K562 (cell line): ENCODE data around the gene CLDN20. TPM values are rescaled to one million over a fixed set of nuclear protein-coding genes. Genes with fewer than 3 reads are reported as not detected.

ENCODE experiments used
- ATAC-seq: fragments of 200-7000 bp; cut with Tn5 transposase; 3 replicates; pipeline ENCODE4 v1.9.1; 2020; ENCODE audit warnings: moderate library complexity
- BruUV-seq: library from RNA; stranded (reverse); fragments of 400-500 nt; replicated peaks from 2 replicates; lab custom pipeline; 2021; lab: Mats Ljungman, UMichigan
- CTCF ChIA-PET: fragments of 300-600 bp; formaldehyde crosslinking; extraction: SDS; loops from one replicate; lab custom pipeline; 2021; ENCODE audit warnings: low intra/inter-chr PET ratio; lab: Yijun Ruan, JAX
- POLR2A ChIA-PET: fragments of 300-600, 350-650 bp; sonication (Branson Sonifier 250); formaldehyde crosslinking; extraction: SDS; loops from one replicate; lab custom pipeline; 2021; ENCODE audit warnings: antibody characterized with exemption, inconsistent platforms; lab: Yijun Ruan, JAX
- DNase-seq, 4 experiments: peaks; one replicate each; pipeline versions ENCODE4 v3.0.0 to v3.0.0-alpha.2; 2011 to 2018; ENCODE audit warnings: low spot score in 3 of 4, mixed read lengths in 3 of 4; ENCODE audit errors: extremely low read depth in 1 of 4
- FAIRE-seq: peaks from 2 replicates; lab custom pipeline; 2011; peaks lifted over from hg19 to GRCh38; lab: Jason Lieb, UNC
- H2AFZ ChIP-seq: 2 replicates; pipeline ENCODE4 v1.6.0; 2011; ENCODE audit warnings: low read depth, low read length, control low read depth, inconsistent platforms
- H3K27ac ChIP-seq: fragments of 200-600 bp; 3 replicates; pipeline ENCODE4 v1.8.0; 2011; ENCODE audit warnings: low read depth, mild to moderate bottlenecking, control low read depth, inconsistent platforms, low read length, moderate library complexity, mixed read lengths; ENCODE audit errors: extremely low read depth
- H3K27me3 ChIP-seq, 2 experiments: fragments of 300-600 bp in 1 of 2; 2 replicates in 1 of 2; 3 replicates in 1 of 2; pipeline versions ENCODE4 v1.6.0 to v1.8.0; 2011; ENCODE audit warnings: inconsistent platforms in 2 of 2, low read length in 2 of 2, mild to moderate bottlenecking in 1 of 2, mixed read lengths in 1 of 2, moderate library complexity in 1 of 2; ENCODE audit not compliant: control insufficient read depth in 2 of 2, insufficient read depth in 2 of 2
- H3K36me3 ChIP-seq: fragments of 300-600 bp; 3 replicates; pipeline ENCODE4 v1.8.0; 2011; ENCODE audit warnings: mild to moderate bottlenecking, low read length, inconsistent platforms; ENCODE audit not compliant: control insufficient read depth, insufficient read depth
- H3K4me1 ChIP-seq, 2 experiments: fragments of 200-600 bp in 1 of 2; replicated peaks in 1 of 2; 2 replicates in 1 of 2; 3 replicates in 1 of 2; pipeline versions ENCODE4 v1.5.1 to v1.8.0; 2011; ENCODE audit warnings: inconsistent platforms in 2 of 2, low read length in 2 of 2, mild to moderate bottlenecking in 1 of 2, mixed read lengths in 1 of 2, moderate library complexity in 1 of 2; ENCODE audit not compliant: control insufficient read depth in 2 of 2, insufficient read depth in 2 of 2
- H3K4me2 ChIP-seq: 2 replicates; pipeline ENCODE4 v1.6.1; 2011; ENCODE audit warnings: low read length, control low read depth, inconsistent platforms, mixed read lengths; ENCODE audit not compliant: insufficient read depth
- H3K4me3 ChIP-seq: fragments of 200-600 bp; sonication (generic), shearing (Covaris generic); 2 replicates; pipeline ENCODE4 v1.5.1; 2016; ENCODE audit warnings: control low read depth, inconsistent platforms
- H3K79me2 ChIP-seq: fragments of 200-600 bp; 3 replicates; pipeline ENCODE4 v1.8.0; 2011; ENCODE audit warnings: low read length, inconsistent platforms; ENCODE audit not compliant: control insufficient read depth, insufficient read depth
- H3K9ac ChIP-seq, 2 experiments: 2 replicates each; pipeline versions ENCODE4 v1.6.0 to v1.6.1; 2011; ENCODE audit warnings: low read depth in 2 of 2, low read length in 2 of 2, control low read depth in 1 of 2, inconsistent platforms in 1 of 2, mild to moderate bottlenecking in 1 of 2, mixed read lengths in 1 of 2; ENCODE audit not compliant: insufficient read depth in 1 of 2
- H3K9me1 ChIP-seq: one replicate; pipeline ENCODE4 v1.6.0; 2011; ENCODE audit warnings: inconsistent platforms, mild to moderate bottlenecking, low read length, moderate library complexity; ENCODE audit not compliant: control insufficient read depth, insufficient read depth
- H3K9me3 ChIP-seq: replicated peaks from 2 replicates; pipeline ENCODE4 v1.5.1; 2011; ENCODE audit warnings: low read depth, low read length, inconsistent platforms; ENCODE audit not compliant: control insufficient read depth, insufficient read depth
- H4K20me1 ChIP-seq: replicated peaks from 2 replicates; pipeline ENCODE4 v1.6.1; 2011; ENCODE audit warnings: low read length, inconsistent platforms, mixed read lengths; ENCODE audit not compliant: control insufficient read depth, insufficient read depth
- BCL6 ChIP-seq: fragments of 250-450 bp; sonication (Bioruptor Pico); IDR thresholded peaks from 2 replicates; pipeline ENCODE4 v1.4.0; 2020
- FOXK2 ChIP-seq, 2 experiments: fragments of 450-650 bp; IDR thresholded peaks in 1 of 2; conservative IDR thresholded peaks in 1 of 2; 2 replicates each; pipeline ENCODE4 v1.6.1; 2016; ENCODE audit warnings: low read depth in 2 of 2, mild to moderate bottlenecking in 1 of 2
- KAT8 ChIP-seq: fragments of 450-650 bp; IDR thresholded peaks from 2 replicates; pipeline ENCODE4 v1.6.1; 2016; ENCODE audit warnings: low read depth, mild to moderate bottlenecking
- NCOA4 ChIP-seq: fragments of 450-650 bp; IDR thresholded peaks from 2 replicates; pipeline ENCODE4 v1.6.1; 2018; ENCODE audit warnings: mild to moderate bottlenecking; ENCODE audit not compliant: partially characterized antibody
- PML ChIP-seq: IDR thresholded peaks from 2 replicates; pipeline ENCODE4 v1.6.1; 2012; ENCODE audit warnings: low read length, inconsistent platforms
- SPI1 ChIP-seq: IDR thresholded peaks from 2 replicates; pipeline ENCODE4 v1.6.1; 2011; ENCODE audit warnings: low read depth, low read length, control low read depth, borderline replicate concordance
- STAG1 ChIP-seq: sonication (generic); formaldehyde crosslinking; IDR thresholded peaks from 2 replicates; pipeline ENCODE4 v1.5.0; 2020; ENCODE audit warnings: missing genetic modification reagents, borderline replicate concordance
- TFAM ChIP-seq: fragments of 250-450 bp; sonication (Bioruptor Pico); conservative IDR thresholded peaks from 2 replicates; pipeline ENCODE4 v1.5.0; 2021; ENCODE audit warnings: mild to moderate bottlenecking, moderate library complexity
- THRAP3 ChIP-seq: fragments of 450-650 bp; IDR thresholded peaks from 2 replicates; pipeline ENCODE4 v1.6.1; 2016; ENCODE audit warnings: mild to moderate bottlenecking, inconsistent platforms, borderline replicate concordance
- YY1 ChIP-seq, 3 experiments: IDR thresholded peaks; 2 replicates each; pipeline ENCODE4 v1.6.1; 2011; ENCODE audit warnings: low read length in 2 of 3, mild to moderate bottlenecking in 2 of 3, moderate library complexity in 2 of 3, borderline replicate concordance in 1 of 3, control low read depth in 1 of 3, low read depth in 1 of 3; ENCODE audit not compliant: insufficient read depth in 3 of 3, insufficient replicate concordance in 2 of 3, control insufficient read depth in 1 of 3, insufficient read length in 1 of 3; ENCODE audit errors: extremely low read depth in 1 of 3
- ZNF165 ChIP-seq: fragments of 250-450 bp; sonication (Bioruptor Pico); IDR thresholded peaks from 2 replicates; pipeline ENCODE4 v1.4.0; 2020; ENCODE audit warnings: borderline replicate concordance
- ZNF212 ChIP-seq: fragments of 450-650 bp; formaldehyde crosslinking; IDR thresholded peaks from 2 replicates; pipeline ENCODE4 v1.4.0; 2020; ENCODE audit warnings: mild to moderate bottlenecking
- ZNF586 ChIP-seq: fragments of 450-650 bp; formaldehyde crosslinking; conservative IDR thresholded peaks from 2 replicates; pipeline ENCODE4 v1.4.0; 2020; ENCODE audit warnings: mild to moderate bottlenecking, moderate library complexity
- WGBS: fragments of 100-300 bp; shearing (Covaris generic); methylation state at CpG from one replicate; pipeline ENCODE4 v1.1.6; 2016; ENCODE audit warnings: low coverage, mixed read lengths; ENCODE audit not compliant: insufficient coverage; ENCODE audit errors: missing lambda C conversion rate; 5-methylcytosine and 5-hydroxymethylcytosine counted together
- in situ Hi-C: fragments of 300-500 bp; cut with MboI; formaldehyde crosslinking; loops from 4 replicates; pipeline ENCODE4 v1.15.0; 2018; ENCODE audit warnings: inconsistent platforms, mixed read lengths
- intact Hi-C: fragments of 100-400 bp; cut with micrococcal nuclease; formaldehyde crosslinking; loops from 2 replicates; pipeline ENCODE4 v1.14.2; 2022
- polyA plus RNA-seq, 8 experiments: library from polyadenylated mRNA; depleted of rRNA in 4 of 8; stranded (reverse) in 5 of 8; unstranded in 3 of 8; fragments of >200 nt; fragmentation: Nextera tagmentation in 2 of 8; fragmentation: Illumina TruSeq in 1 of 8; extraction: Ambion mirVana in 2 of 8; extraction: Trizol in 1 of 8; gene quantifications; 2 replicates each; pipeline versions ENCODE4 v1.2.1 to v1.2.3, GENCODE V29; 2011 to 2014; ENCODE audit warnings: inconsistent platforms in 1 of 8, missing spikeins in 1 of 8
- total RNA-seq, 7 experiments: library from RNA; depleted of rRNA in 6 of 7; stranded (reverse); fragments of >200 nt in 6 of 7; fragmentation: Illumina TruSeq in 2 of 7; extraction: Trizol in 2 of 7; gene quantifications; 2 replicates each; pipeline versions ENCODE4 v1.2.1 to v1.2.3, GENCODE V29; 2011 to 2021; ENCODE audit warnings: low replicate concordance in 1 of 7
- TF ChIP-seq, protein P1 (sequence below), 3 experiments: fragments of 200-800 bp in 1 of 3; sonication (Bioruptor generic) in 1 of 3; sonication (generic) in 1 of 3; formaldehyde crosslinking in 1 of 3; IDR thresholded peaks; 2 replicates each; pipeline versions ENCODE4 v1.6.1 to v1.8.0; 2016 to 2022; ENCODE audit warnings: mild to moderate bottlenecking in 2 of 3, missing compliant biosample characterization in 2 of 3, missing genetic modification characterization in 2 of 3, missing genetic modification reagents in 1 of 3
- TF ChIP-seq, protein P2 (sequence below): sonication (generic); formaldehyde crosslinking; IDR thresholded peaks from 2 replicates; pipeline ENCODE4 v1.8.1; 2023; ENCODE audit warnings: mild to moderate bottlenecking, missing genetic modification reagents, moderate library complexity

Gene CLDN20
- total and polyA plus RNA-seq, 9 of the 15 experiments (the other 6 are each of a cell fraction or from before 2014, with no cell fraction given), result not detected

DNA sequence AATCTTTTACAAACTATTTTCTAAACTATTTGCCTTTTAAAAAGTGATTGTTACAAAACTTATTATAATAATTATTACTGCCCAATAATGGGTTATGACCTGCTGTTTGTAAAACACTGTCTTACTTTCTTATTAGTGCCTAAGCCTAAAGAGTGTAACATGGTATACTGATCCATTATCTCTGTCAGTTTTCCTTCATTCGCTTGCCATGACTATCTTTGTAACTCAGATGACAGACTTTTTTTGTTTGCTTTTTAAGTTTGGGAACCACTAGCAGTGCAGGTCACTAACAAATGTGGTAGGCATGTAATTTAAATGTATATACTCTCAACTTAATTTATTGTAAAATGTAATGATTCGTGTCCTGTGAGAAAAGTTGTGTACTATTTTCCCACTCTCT lies 60.4 kb downstream of the CLDN20 start:
- Histone ChIP-seq H3K36me3 (no peaks in the 10 kb centered on the region), H3K4me2 (no peak overlapping the region), H4K20me1 (no peaks in the 10 kb centered on the region), H3K4me1 (no peaks in the 10 kb centered on the region; a peak in 1 of 5 replicates), H3K27ac (no peak overlapping the region), H2AFZ (peak overlapping the region; percentile 13), H3K9me1 (no peaks in the 10 kb centered on the region), H3K4me3 (no peak overlapping the region), H3K79me2 (no peaks in the 10 kb centered on the region), H3K9me3 (no peaks in the 10 kb centered on the region), H3K27me3 (no peaks in the 10 kb centered on the region), H3K9ac (no peak overlapping the region)
- no TSS peak for BruUV-seq
- POLR2A ChIA-PET, result no interaction called here
- CTCF ChIA-PET, result no interaction called here
- intact Hi-C loops (no loop called here), in situ Hi-C loops (loop anchor here (25.0 kb wide), 1 partner anchor 1863 kb away; no protein-coding TSS in a partner anchor)
- DNase-seq (no peak), ATAC-seq (no peak; the same call in 2 of the 3 replicates), FAIRE-seq (no peak)
- TF ChIP-seq TFAM (CRISPR knock-in tag), result no peak
- TF ChIP-seq BCL6, result no peak
- TF ChIP-seq, protein P1, sequence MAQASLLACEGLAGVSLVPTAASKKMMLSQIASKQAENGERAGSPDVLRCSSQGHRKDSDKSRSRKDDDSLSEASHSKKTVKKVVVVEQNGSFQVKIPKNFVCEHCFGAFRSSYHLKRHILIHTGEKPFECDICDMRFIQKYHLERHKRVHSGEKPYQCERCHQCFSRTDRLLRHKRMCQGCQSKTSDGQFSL (CRISPR knock-in tag; IDR thresholded peaks at IDR 0.05), result no peak
- TF ChIP-seq, protein P1 (tag; IDR thresholded peaks at IDR 0.05), result no peak
- TF ChIP-seq NCOA4, result no peak
- TF ChIP-seq STAG1 (CRISPR knock-in tag), result no peak
- no peak for TF ChIP-seq SPI1
- no peak for TF ChIP-seq PML
- no peak for TF ChIP-seq KAT8
- no peak for TF ChIP-seq ZNF212 (CRISPR knock-in tag)
- no peak for TF ChIP-seq FOXK2 (conservative IDR thresholded peaks at IDR 0.05 in 1 of 2, IDR thresholded peaks at IDR 0.05 in 1 of 2; ENCODE audit: low read depth in 2 of 2)
- no peak for TF ChIP-seq THRAP3
- TF ChIP-seq, protein P2, sequence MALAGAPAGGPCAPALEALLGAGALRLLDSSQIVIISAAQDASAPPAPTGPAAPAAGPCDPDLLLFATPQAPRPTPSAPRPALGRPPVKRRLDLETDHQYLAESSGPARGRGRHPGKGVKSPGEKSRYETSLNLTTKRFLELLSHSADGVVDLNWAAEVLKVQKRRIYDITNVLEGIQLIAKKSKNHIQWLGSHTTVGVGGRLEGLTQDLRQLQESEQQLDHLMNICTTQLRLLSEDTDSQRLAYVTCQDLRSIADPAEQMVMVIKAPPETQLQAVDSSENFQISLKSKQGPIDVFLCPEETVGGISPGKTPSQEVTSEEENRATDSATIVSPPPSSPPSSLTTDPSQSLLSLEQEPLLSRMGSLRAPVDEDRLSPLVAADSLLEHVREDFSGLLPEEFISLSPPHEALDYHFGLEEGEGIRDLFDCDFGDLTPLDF (CRISPR knock-in tag), result no peak
- no peak for TF ChIP-seq ZNF165 (CRISPR knock-in tag)
- TF ChIP-seq ZNF586 (CRISPR knock-in tag), result no peak
- TF ChIP-seq YY1 (IDR thresholded peaks at IDR 0.05; ENCODE audit: borderline replicate concordance in 1 of 3, control insufficient read depth in 1 of 3, extremely low read depth in 1 of 3, insufficient read depth in 3 of 3, insufficient read length in 1 of 3, insufficient replicate concordance in 2 of 3, low read depth in 1 of 3, low read length in 2 of 3), result no peak
- 10% methylated on average over 2 of the region's 2 CpGs for WGBS
